SK-N-SH (cell line): ENCODE data around the gene GLOD5. TPM values are rescaled to one million over a fixed set of nuclear protein-coding genes. Genes with fewer than 3 reads are reported as not detected.

ENCODE experiments used
- CTCF ChIA-PET: fragments of 300-600, 350-600 bp; formaldehyde crosslinking; extraction: SDS; loops from one replicate; lab custom pipeline; 2021; lab: Yijun Ruan, JAX
- POLR2A ChIA-PET: fragments of 350-600 bp; sonication (Branson Sonifier 250); formaldehyde crosslinking; extraction: SDS; loops from one replicate; lab custom pipeline; 2020; ENCODE audit warnings: antibody characterized with exemption, inconsistent platforms; lab: Yijun Ruan, JAX
- DNase-seq: peaks from one replicate; pipeline ENCODE4 v3.0.0; 2012
- H2AFZ ChIP-seq: fragments of 200-600 bp; sonication (generic); 2 replicates; pipeline ENCODE4 v1.8.1; 2016; ENCODE audit warnings: antibody characterized with exemption, mild to moderate bottlenecking, low read depth
- H3F3A ChIP-seq: fragments of 200-600 bp; sonication (generic); replicated peaks from 2 replicates; pipeline ENCODE3; 2016; ENCODE audit warnings: antibody characterized with exemption, mild to moderate bottlenecking; ENCODE audit not compliant: insufficient read depth
- H3K27ac ChIP-seq, 2 experiments: fragments of 200-500 bp in 1 of 2; fragments of 200-600 bp in 1 of 2; sonication (Bioruptor generic) in 1 of 2; sonication (generic), shearing (Covaris generic) in 1 of 2; 2 replicates each; pipeline versions ENCODE4 v1.5.1 to v1.6.1; 2014 to 2016; ENCODE audit warnings: low read depth in 2 of 2, inconsistent platforms in 1 of 2, low read length in 1 of 2, mild to moderate bottlenecking in 1 of 2, mixed read lengths in 1 of 2
- H3K27me3 ChIP-seq: fragments of 200-600 bp; sonication (generic), shearing (Covaris generic); 2 replicates; pipeline ENCODE4 v1.6.1; 2016; ENCODE audit warnings: mixed run types; ENCODE audit not compliant: insufficient read depth
- H3K36me3 ChIP-seq, 2 experiments: fragments of 200-500 bp in 1 of 2; fragments of 200-600 bp in 1 of 2; sonication (Bioruptor generic) in 1 of 2; sonication (generic) in 1 of 2; replicated peaks in 1 of 2; 2 replicates each; pipeline versions ENCODE3 to v1.5.1; 2014 to 2016; ENCODE audit warnings: low read length in 1 of 2, mild to moderate bottlenecking in 1 of 2; ENCODE audit not compliant: insufficient read depth in 2 of 2, control insufficient read depth in 1 of 2
- H3K4me1 ChIP-seq, 2 experiments: fragments of 200-500 bp in 1 of 2; fragments of 200-600 bp in 1 of 2; sonication (Bioruptor generic) in 1 of 2; sonication (generic), shearing (Covaris generic) in 1 of 2; 2 replicates each; pipeline versions ENCODE4 v1.5.1 to v1.6.1; 2014 to 2016; ENCODE audit warnings: low read depth in 1 of 2, low read length in 1 of 2, mixed run types in 1 of 2; ENCODE audit not compliant: insufficient read depth in 2 of 2, control insufficient read depth in 1 of 2
- H3K4me2 ChIP-seq: fragments of 200-600 bp; sonication (generic), shearing (Covaris generic); 2 replicates; pipeline ENCODE4 v1.6.1; 2017; ENCODE audit warnings: mixed run types
- H3K4me3 ChIP-seq, 2 experiments: fragments of 200-500 bp in 1 of 2; fragments of 200-600 bp in 1 of 2; sonication (Bioruptor generic) in 1 of 2; sonication (generic), shearing (Covaris generic) in 1 of 2; 2 replicates each; pipeline versions ENCODE4 v1.5.1 to v1.8.1; 2014 to 2016; ENCODE audit warnings: low read depth in 2 of 2, inconsistent platforms in 1 of 2, low read length in 1 of 2, mild to moderate bottlenecking in 1 of 2, mixed read lengths in 1 of 2, moderate library complexity in 1 of 2
- H3K79me2 ChIP-seq: fragments of 200-600 bp; sonication (generic); 2 replicates; pipeline ENCODE4 v1.8.1; 2017; ENCODE audit warnings: mild to moderate bottlenecking; ENCODE audit not compliant: insufficient read depth
- H3K9ac ChIP-seq: fragments of 200-600 bp; sonication (generic); 2 replicates; pipeline ENCODE4 v1.6.1; 2017; ENCODE audit warnings: mixed run types
- H3K9me2 ChIP-seq: fragments of 200-600 bp; sonication (generic); 2 replicates; pipeline ENCODE4 v1.6.1; 2017; ENCODE audit warnings: mixed run types
- H3K9me3 ChIP-seq: fragments of 200-600 bp; sonication (generic); 2 replicates; pipeline ENCODE4 v1.6.1; 2017; ENCODE audit warnings: mixed run types, mild to moderate bottlenecking, moderate library complexity
- H4K20me1 ChIP-seq: fragments of 200-600 bp; sonication (generic); 2 replicates; pipeline ENCODE4 v1.6.1; 2017; ENCODE audit warnings: mild to moderate bottlenecking, mixed run types; ENCODE audit not compliant: insufficient read depth
- EP300 ChIP-seq, 2 experiments: IDR thresholded peaks; 2 replicates each; pipeline versions ENCODE4 v1.4.0 to v1.6.1; 2012; ENCODE audit warnings: borderline replicate concordance in 1 of 2, low read depth in 1 of 2, low read length in 1 of 2
- FOXM1 ChIP-seq: IDR thresholded peaks from 2 replicates; pipeline ENCODE4 v1.4.0; 2012; ENCODE audit warnings: low read depth, mild to moderate bottlenecking
- POLR2AphosphoS5 ChIP-seq: IDR thresholded peaks from 2 replicates; pipeline ENCODE4 v1.6.1; 2012; ENCODE audit warnings: low read depth, low read length
- RAD21 ChIP-seq: IDR thresholded peaks from 2 replicates; pipeline ENCODE4 v1.6.1; 2012; ENCODE audit warnings: mild to moderate bottlenecking, low read length
- SIN3A ChIP-seq: IDR thresholded peaks from 2 replicates; pipeline ENCODE4 v1.6.1; 2012; ENCODE audit warnings: low read depth, mild to moderate bottlenecking, low read length, moderate library complexity, borderline replicate concordance
- YY1 ChIP-seq: IDR thresholded peaks from 2 replicates; pipeline ENCODE4 v1.4.0; 2012; ENCODE audit warnings: low read depth, mild to moderate bottlenecking
- WGBS: methylation state at CpG from one replicate; pipeline ENCODE4 v1.1.6; 2017; ENCODE audit warnings: low lambda C conversion rate; 5-methylcytosine and 5-hydroxymethylcytosine counted together
- polyA plus RNA-seq, 3 experiments: library from polyadenylated mRNA; depleted of rRNA; stranded (reverse); fragments of >200 nt; gene quantifications; 2 replicates each; pipeline ENCODE4 v1.2.3, GENCODE V29; 2012
- TF ChIP-seq, protein P1 (sequence below): fragments of 150-350 bp; IDR thresholded peaks from 2 replicates; pipeline ENCODE4 v1.6.1; 2016; ENCODE audit warnings: mild to moderate bottlenecking, low read depth, low read length
- TF ChIP-seq, protein P2 (sequence below): fragments of 200-600 bp; sonication (generic); IDR thresholded peaks from 2 replicates; pipeline ENCODE4 v1.6.1; 2017; ENCODE audit warnings: antibody characterized with exemption, mild to moderate bottlenecking, moderate library complexity
- TF ChIP-seq, protein P3 (sequence below): IDR thresholded peaks from 2 replicates; pipeline ENCODE4 v1.4.0; 2012; ENCODE audit warnings: low read depth
- TF ChIP-seq, protein P4 (sequence below): IDR thresholded peaks from 2 replicates; pipeline ENCODE4; 2012

Gene GLOD5
- polyA plus RNA-seq, 1 of the 3 experiments (the other 2 are of a cell fraction) = not detected

DNA sequence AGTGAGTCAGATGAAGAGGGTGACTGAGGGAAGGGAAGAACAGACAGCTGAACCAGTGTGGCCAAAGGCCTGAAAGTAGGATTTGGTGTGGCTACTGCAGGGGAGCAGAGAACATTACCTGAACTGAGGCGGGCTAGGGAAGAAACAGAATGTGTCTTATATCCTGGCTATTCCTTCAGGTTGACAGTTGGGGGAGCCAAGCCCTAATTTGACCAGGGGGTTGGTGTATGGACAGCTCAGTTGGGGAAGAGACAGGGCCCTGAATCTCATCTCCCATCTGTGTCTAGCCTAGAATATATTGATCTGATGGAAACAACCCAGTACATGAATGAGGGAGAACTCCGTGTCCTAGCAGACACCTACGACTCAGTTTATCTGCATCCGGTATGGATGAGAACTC is 44.5 kb downstream of the GLOD5 start:
- Histone ChIP-seq H3K27ac (no peak overlapping the region), H3K9me3 (no peaks in the 10 kb centered on the region), H3K36me3 (no peaks in the 10 kb centered on the region), H3K4me1 (peaks cover 4 to 5% of the 10 kb centered on the region in 2 experiments; a peak in 1 of 4 replicates), H3K4me3 (no peak overlapping the region), H3K9ac (no peak overlapping the region), H3K4me2 (no peak overlapping the region), H3K9me2 (no peaks in the 10 kb centered on the region), H3F3A (no peaks in the 10 kb centered on the region), H2AFZ (no peak overlapping the region), H3K27me3 (no peaks in the 10 kb centered on the region), H4K20me1 (no peaks in the 10 kb centered on the region), H3K79me2 (no peaks in the 10 kb centered on the region)
- POLR2A ChIA-PET = no interaction called here
- CTCF ChIA-PET = interaction anchor here (1.0 kb wide), 1 partner anchor 130 kb away, joined by 3 read pairs; no protein-coding TSS in a partner anchor
- no peak for DNase-seq
- WGBS = 25% methylated on average over 4 of the region's 4 CpGs
- TF ChIP-seq SIN3A = no peak
- TF ChIP-seq RAD21 = 0 out of 2 replicates have a peak, but pooled peaks have one; percentile 10

DNA sequence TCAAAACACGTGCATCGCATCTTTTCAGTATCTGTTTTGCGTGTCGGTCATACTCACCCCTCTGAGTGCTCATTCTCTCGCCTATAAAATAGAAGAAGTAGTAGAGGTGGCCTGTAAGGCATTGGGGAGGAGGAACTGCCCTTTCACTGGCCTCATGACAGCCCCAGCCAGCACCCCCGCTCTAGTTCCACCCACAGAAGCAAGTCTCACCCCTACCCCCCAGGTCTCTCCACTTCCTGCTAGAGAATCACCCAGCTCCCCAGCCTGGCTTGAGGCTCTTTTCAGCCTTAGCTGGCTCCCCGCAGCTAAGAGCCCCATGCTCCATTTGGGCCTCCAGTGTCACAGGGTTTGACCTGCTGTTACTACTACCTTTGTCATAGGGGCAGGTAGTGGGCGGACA is 52.1 kb downstream of the GLOD5 start:
- no peak overlapping the region for H3K27ac ChIP-seq
- H3K9me2 ChIP-seq = no peaks in the 10 kb centered on the region
- no peaks in the 10 kb centered on the region for H4K20me1 ChIP-seq
- no peak overlapping the region for H2AFZ ChIP-seq
- H3K27me3 ChIP-seq = no peaks in the 10 kb centered on the region; the same call in 1 of the 2 replicates
- H3K4me2 ChIP-seq = no peak overlapping the region
- no peak overlapping the region for H3K9ac ChIP-seq
- WGBS = 75% methylated on average over 7 of the region's 8 CpGs
- H3K79me2 ChIP-seq = no peaks in the 10 kb centered on the region
- no peaks in the 10 kb centered on the region for H3K9me3 ChIP-seq
- ChIA-PET POLR2A (no interaction called here), CTCF (interaction anchor here (1.2 to 1.6 kb wide), 2 partner anchors 21 to 103 kb away, joined by 3 to 5 read pairs; no protein-coding TSS in a partner anchor)
- TF ChIP-seq EP300 (IDR thresholded peaks at IDR 0.05; ENCODE audit: borderline replicate concordance in 1 of 2, low read depth in 1 of 2, low read length in 1 of 2) (no peak), YY1 (no peak), FOXM1 (no peak), POLR2AphosphoS5 (no peak)
- TF ChIP-seq, protein P1, sequence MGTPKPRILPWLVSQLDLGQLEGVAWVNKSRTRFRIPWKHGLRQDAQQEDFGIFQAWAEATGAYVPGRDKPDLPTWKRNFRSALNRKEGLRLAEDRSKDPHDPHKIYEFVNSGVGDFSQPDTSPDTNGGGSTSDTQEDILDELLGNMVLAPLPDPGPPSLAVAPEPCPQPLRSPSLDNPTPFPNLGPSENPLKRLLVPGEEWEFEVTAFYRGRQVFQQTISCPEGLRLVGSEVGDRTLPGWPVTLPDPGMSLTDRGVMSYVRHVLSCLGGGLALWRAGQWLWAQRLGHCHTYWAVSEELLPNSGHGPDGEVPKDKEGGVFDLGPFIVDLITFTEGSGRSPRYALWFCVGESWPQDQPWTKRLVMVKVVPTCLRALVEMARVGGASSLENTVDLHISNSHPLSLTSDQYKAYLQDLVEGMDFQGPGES = no peak
- TF ChIP-seq, protein P2, sequence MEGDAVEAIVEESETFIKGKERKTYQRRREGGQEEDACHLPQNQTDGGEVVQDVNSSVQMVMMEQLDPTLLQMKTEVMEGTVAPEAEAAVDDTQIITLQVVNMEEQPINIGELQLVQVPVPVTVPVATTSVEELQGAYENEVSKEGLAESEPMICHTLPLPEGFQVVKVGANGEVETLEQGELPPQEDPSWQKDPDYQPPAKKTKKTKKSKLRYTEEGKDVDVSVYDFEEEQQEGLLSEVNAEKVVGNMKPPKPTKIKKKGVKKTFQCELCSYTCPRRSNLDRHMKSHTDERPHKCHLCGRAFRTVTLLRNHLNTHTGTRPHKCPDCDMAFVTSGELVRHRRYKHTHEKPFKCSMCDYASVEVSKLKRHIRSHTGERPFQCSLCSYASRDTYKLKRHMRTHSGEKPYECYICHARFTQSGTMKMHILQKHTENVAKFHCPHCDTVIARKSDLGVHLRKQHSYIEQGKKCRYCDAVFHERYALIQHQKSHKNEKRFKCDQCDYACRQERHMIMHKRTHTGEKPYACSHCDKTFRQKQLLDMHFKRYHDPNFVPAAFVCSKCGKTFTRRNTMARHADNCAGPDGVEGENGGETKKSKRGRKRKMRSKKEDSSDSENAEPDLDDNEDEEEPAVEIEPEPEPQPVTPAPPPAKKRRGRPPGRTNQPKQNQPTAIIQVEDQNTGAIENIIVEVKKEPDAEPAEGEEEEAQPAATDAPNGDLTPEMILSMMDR = no peak
- TF ChIP-seq, protein P3, sequence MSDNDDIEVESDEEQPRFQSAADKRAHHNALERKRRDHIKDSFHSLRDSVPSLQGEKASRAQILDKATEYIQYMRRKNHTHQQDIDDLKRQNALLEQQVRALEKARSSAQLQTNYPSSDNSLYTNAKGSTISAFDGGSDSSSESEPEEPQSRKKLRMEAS = no peak
- TF ChIP-seq, protein P4, sequence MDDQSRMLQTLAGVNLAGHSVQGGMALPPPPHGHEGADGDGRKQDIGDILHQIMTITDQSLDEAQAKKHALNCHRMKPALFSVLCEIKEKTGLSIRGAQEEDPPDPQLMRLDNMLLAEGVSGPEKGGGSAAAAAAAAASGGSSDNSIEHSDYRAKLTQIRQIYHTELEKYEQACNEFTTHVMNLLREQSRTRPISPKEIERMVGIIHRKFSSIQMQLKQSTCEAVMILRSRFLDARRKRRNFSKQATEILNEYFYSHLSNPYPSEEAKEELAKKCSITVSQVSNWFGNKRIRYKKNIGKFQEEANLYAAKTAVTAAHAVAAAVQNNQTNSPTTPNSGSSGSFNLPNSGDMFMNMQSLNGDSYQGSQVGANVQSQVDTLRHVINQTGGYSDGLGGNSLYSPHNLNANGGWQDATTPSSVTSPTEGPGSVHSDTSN = no peak
- no peak for DNase-seq
- no peaks in the 10 kb centered on the region for H3F3A ChIP-seq
- H3K36me3 ChIP-seq = no peaks in the 10 kb centered on the region
- no peak overlapping the region for H3K4me3 ChIP-seq
- no peaks in the 10 kb centered on the region for H3K4me1 ChIP-seq
